Ovary (tissue), 3 donors: ENCODE results near the gene SLC6A6.

Experiments used
- CTCF ChIP-seq, 3 donors: fragments of 450-650 bp in 2 of 3; fragments of 200-600 bp in 1 of 3; IDR thresholded peaks; one replicate each; pipeline versions ENCODE4 v1.5.1 to v1.8.0; 2016 to 2022; ENCODE audit warnings: antibody characterized with exemption in 3 of 3, mild to moderate bottlenecking in 1 of 3
- POLR2A ChIP-seq: fragments of 450-650 bp; IDR thresholded peaks from one replicate; pipeline ENCODE4 v1.6.1; 2017; ENCODE audit warnings: antibody characterized with exemption, mild to moderate bottlenecking, moderate library complexity
- donor health status: DM: no; HTN: no; CAD: no.

DNA sequence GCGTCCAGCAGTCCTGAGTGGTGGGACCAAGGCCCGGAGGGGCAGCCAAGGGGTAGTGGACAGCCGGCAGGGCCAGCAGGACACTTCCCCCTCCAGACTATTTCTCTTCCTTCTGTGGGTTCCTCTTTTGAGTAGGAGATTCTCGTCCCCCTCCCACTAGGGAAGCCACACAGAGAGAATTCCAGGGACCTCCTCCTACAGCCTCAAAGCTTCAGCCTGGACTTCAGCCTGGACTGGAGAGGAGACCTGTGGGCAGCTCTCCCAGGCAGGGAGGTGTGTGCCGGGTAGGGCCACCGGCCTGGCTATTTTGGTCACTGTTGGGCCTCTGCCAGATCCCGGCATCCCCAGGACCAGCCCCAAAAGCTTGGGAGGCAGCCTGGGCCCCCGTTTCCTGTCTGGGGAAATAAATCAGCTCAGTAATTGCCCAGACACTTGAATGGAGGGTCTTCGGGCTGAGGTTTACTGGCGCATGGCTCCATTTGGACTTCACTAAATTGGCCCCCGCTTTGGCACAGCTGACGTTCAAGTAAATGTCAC is 1.3 kb downstream of the SLC6A6 start:
- TF ChIP-seq POLR2A = peak; percentile 25
- TF ChIP-seq CTCF (IDR thresholded peaks at IDR 0.05) = no peak
